GM21529 (cell line): Measurements from ENCODE around the gene EMILIN1.
"Not testable (repeated sequence)": the region's sequence is repeated elsewhere in the genome, so short reads cannot be mapped to it uniquely, and the experiment has no call there.

Experiments used
- ATAC-seq: cut with Tn5 transposase; IDR thresholded peaks from one replicate; pipeline ENCODE4 v1.9.1; 2021; ENCODE audit not compliant: unreplicated experiment

EMILIN1 gene

DNA sequence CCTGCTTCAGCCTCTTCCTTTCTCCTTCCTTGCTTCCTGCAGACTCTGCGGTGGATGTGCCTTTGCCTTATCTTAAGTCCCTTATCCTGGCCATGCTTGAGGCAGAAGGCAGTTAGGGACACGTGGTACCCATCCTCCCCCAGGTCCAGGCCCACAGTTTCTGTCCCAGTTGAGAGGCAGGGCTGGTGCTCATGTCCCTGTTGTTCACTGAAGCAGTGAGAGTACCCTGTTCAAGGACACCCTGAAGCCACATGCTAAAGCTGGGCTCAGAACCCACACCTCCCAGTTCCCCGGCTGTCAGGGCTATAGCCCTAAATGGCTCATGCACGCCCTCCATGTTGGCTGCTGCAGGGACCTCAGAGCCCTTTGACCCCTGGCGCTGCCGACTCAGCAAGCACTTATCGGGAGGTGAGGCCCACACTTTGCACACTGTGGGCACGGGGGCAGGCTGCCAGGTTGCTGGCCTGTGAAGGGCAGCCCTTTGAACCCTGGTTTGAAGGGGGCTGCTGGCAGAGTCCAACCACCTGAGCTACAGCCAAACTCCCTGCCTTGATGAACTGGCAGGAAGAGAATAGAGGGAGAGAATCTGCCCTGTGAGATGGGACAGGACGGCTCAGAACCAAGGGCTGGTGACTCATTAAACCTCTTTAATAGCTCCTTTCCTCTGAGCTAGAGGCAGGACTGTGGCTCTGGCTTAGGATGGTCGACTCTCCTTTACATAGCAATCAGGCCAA is 14.4 kb downstream of the EMILIN1 start:
- ATAC-seq: no peak

DNA sequence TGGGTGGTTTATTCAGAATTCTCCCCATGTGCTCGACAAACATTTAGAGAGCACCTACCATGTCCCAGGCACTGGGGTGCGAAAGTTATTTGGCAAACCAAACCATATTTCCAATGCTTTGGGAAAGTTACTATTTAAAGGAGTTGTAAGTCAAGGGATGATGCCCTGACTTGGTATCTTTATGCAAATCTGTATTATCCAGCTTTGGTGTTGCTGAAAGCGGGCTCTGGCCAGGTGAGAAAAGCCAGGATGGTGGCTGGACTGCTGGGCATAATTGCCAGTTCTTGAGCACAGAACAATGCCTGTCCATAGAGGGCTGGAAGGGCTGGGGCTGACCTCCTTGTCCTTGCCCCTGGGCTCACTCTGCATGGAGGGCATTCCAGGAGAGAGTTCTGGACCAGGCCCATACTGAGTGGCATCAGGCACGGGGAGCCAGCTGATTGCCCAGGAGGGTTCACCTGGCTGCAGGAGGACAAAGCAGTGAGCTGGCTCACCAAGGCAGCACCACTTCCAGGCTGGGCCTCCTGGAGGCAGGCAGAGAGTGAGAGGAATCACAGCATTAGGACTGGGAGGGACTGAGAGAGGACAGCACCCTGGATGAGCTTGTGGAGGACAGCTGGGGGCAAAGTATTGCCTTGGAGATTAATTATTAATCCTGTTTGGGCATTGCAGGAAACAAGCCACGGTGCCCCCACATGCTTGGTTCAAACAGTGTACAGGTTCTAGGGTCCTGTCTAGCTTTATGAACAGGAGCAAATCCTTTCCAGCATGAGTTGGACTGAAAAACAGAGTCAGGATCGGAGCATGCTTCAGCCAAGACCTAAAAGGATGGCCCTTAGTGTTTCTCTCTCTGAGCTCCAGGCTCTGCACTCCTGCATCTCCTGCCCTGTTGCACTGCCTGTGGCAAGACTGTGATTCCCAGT is 15.3 kb downstream of the EMILIN1 start:
- no peak for ATAC-seq

DNA sequence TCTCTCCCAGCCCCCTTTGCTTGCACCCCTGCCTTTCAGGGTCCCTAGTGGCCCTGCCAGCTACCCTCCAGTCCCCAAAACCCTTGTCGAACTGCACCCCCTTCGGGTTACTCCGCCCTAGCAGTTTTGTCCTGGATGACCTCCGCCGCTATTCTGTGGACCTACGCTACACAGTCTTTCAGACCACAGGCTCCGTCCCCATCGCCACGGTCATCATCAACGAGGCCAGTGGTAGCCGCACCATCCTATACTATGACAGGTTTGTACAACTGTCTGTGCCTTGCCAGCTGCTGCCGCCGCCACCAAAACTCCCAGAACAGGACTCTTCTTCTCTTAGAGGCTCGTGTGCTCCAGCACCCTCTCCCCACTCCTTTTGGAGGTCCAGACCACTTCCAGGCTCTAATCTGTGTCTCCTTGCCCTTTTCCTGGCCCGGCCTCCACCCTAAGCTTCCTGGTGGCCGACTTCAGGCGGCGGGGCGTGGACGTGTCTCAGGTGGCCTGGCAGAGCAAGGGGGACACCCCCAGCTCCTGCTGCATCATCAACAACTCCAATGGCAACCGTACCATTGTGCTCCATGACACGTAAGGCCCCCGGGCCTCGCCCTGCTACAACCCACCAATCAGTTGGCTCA is 16.1 kb downstream of the EMILIN1 start:
- no peak for ATAC-seq

DNA sequence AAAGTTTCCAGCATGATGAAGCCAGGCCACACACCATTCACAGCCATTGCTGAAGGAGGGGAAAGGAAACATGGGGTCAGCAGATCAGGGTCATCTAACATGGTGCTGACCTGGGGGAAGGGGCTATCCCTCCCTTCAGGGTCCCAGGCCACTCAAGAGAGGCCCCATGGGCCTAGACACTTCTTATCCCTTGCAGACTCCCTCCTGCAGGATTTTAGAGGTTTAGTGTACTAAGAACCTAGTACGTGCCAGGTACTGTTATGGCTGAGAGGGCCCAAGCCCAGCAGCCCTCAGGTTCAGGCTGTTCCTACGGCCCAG is 17.0 kb downstream of the EMILIN1 start:
- no peak for ATAC-seq

DNA sequence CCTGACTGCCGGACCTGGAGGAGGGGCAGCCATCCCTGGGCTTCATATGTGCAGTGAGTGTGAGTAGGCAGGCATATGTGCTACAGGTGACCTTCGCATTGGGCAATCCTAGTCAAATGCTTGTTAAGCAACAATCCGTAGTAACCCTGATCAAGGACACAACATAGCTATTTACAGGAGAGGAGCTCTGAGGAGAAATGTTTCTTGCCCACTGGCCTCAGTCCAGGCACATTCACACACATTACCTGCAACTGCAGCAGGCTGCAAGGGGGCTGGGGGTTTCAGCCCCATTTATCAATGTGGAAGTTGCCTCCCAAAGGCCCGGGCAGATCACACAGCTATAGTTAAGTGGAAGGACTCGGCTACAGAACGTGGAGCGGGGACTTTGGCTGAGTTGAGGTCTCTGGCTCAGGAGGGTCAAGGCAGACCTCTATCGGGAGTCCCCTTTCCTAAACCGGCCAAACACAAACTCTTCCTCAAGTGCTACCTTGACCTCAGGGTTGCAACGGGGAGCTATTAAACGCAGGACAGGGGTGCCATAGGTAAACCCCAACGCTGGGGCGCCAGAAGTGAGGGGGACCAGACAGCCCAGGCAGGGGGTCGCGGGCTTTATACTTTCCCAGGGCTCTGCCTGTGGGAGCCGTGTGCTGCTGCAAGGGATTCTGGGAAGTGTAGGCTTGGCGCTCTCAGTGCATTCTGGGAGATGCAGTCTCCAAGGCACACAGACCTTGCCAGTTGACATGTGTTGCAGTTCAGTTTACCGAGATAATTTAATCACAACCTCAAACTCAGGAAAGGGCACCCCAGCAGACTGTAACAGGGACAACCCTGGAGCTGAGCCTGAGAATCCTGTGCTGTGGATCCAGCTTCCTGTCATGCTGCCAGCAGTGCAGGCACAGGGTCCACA is 17.6 kb downstream of the EMILIN1 start:
- ATAC-seq: no peak

DNA sequence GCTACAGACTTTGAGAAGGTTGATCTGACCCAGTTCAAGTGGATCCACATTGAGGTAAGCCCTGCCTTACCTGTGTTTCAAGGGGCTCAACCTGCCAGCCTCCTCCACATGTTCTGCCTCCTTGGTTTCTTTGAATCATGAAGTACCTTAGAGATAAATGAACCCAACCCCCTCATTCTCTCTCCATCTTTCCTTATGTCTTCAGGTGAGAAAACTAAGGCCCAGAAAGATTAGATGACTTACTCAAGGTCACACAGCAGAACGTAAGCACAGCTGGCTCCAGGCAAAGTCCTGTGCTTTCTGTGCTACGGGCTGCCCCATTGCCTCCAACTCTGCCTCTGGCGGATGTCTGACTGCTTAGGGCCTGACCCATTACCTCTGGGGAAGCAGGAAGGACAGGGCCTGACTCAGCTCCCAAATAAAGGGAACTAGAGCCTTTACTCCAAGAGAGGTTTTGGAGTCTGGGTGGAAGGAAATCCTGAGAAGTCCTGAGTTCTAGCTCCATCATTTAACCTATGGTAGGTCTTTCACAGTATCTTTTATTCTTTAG is 18.4 kb downstream of the EMILIN1 start:
- no peak for ATAC-seq

DNA sequence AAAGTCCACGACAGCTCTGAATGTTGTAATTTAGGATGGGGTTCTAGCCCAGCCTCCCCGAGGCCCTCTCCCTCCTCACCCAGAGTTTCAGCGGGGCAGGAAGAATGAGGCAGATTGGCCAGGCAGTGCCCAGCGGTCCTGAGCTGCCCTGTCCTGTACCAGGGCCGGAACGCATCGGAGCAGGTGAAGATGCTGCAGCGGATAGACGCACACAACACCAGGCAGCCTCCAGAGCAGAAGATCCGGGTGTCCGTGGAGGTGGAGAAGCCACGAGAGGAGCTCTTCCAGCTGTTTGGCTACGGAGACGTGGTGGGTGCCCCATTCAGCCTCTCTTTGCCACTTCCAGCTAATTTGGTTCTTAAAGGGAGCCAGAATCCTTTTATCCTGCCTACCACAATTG is 18.9 kb downstream of the EMILIN1 start:
- ATAC-seq: no peak

DNA sequence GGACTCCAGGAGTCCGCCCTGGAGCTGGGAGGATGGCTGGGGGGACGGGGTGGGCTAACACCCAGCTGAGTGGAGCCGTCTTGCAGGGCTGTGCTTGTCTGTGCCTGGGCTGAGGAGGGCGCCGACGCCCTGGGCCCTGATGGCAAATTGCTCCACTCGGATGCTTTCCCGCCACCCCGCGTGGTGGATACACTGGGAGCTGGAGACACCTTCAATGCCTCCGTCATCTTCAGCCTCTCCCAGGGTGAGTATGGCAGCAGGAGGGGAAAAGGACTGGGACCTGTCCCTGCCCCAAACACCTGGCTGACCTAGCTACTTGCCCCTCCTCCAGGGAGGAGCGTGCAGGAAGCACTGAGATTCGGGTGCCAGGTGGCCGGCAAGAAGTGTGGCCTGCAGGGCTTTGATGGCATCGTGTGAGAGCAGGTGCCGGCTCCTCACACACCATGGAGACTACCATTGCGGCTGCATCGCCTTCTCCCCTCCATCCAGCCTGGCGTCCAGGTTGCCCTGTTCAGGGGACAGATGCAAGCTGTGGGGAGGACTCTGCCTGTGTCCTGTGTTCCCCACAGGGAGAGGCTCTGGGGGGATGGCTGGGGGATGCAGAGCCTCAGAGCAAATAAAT is 21.0 kb downstream of the EMILIN1 start:
- ATAC-seq: no peak

DNA sequence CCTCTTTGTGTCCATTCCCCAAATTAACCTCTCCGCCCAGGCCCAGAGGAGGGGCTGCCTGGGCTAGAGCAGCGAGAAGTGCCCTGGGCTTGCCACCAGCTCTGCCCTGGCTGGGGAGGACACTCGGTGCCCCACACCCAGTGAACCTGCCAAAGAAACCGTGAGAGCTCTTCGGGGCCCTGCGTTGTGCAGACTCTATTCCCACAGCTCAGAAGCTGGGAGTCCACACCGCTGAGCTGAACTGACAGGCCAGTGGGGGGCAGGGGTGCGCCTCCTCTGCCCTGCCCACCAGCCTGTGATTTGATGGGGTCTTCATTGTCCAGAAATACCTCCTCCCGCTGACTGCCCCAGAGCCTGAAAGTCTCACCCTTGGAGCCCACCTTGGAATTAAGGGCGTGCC is 21.6 kb downstream of the EMILIN1 start:
- no peak for ATAC-seq

DNA sequence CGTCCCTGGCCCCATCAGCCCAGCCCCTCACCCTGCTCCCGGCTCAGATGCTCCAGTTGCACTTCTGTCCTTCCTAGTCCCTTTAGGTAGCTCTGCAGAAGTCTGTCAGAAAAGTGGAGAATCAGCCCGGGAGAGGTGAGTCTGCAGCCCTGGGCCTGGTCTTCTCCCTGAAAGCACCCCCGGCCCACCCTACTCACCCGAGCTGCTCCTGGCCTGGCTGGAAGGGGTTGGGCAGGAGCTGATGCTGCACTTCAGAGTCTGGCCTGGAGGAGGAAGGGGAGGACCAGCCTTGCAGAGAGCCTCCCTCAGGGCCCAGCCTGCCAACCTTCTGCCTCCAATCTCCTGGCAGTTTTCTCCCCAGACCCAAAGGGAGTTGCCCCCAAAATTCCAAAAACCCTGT is 23.9 kb downstream of the EMILIN1 start:
- no peak for ATAC-seq

DNA sequence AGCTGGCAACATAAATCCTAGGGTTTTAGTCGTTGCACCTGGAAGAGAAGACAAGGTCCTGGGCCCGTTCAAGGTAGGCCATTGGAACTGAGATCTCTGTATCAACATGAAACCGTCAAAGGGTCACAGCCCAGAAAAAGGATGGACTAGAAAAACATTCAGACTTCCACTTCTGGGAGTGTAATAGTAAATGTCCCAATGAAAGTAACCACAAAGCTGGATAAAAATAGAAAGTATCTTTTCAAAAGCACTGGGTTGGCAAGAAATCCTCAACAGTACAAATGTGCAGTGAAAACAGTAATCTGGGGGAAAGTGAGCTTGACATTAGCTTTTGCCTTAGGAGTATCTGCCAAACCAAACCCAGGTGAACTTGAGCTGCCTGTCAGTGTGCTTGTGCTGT is 27.6 kb downstream of the EMILIN1 start:
- ATAC-seq: no peak

DNA sequence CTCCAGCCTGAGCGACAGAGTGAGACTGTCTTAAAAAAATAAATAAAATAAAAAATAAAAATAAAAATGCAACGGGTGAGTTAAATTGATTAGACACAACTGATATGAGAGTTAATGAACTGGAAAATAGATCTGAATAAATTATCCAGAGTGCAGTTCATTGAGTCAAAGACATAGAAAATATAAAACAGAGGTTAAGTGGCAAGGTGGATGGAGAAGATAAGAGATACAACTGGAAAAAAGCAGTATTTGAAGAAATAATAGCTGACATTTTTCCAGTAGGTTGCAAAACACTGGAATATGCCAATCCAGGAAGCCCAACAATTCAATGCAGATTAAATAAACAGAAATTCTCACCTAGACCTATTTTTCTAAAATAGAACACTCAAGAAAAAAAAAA is 29.8 kb downstream of the EMILIN1 start:
- ATAC-seq: no peak

DNA sequence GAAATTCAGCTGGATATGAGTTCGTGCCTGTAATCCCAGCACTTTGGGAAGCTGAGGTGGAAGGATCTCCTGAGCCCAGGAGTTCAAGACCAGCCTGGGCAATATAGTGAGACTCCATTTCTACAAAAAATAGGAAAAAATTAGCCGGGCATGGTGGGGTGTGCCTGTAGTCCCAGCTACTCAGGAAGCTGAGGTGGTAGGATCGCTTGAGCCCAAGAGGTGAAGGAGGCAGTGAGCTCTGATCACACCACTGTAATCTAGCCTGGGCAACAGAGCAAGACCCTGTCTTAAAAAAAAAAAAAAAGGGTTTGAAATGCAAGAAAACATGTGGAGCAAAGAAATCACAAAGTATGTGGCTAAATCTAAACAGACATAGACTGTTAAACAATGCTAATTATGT is 30.7 kb downstream of the EMILIN1 start:
- no peak for ATAC-seq

DNA sequence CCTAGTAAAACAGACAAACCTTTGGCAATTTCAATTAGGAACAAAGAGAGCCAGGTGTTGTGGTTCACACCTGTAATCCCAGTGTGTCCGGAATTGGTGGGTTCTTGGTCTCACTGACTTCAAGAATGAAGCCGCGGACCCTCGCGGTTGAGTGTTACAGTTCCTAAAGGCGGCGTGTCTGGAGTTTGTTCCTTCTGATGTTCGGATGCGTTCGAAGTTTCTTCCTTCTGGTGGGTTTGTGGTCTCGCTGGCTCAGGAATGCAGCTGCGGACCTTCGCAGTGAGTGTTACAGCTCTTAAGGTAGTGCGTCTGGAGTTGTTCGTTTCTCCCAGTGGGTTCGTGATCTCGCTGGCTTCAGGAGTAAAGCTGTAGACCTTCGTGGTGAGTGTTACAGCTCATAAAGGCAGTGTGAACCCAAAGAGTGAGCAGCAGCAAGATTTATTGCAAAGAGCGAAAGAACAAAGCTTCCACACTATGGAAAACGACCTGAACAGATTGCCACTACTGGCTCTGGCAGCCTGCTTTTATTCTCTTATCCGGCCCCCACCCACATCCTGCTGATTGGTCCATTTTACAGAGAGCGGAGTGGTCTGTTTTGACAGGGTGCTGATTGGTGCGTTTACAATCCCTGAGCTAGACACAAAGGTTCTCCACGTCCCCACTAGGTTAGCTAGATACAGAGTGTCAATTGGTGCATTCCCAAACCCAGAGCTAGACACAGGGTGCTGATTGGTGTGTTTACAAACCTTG is 32.4 kb downstream of the EMILIN1 start:
- ATAC-seq: not testable (repeated sequence)

DNA sequence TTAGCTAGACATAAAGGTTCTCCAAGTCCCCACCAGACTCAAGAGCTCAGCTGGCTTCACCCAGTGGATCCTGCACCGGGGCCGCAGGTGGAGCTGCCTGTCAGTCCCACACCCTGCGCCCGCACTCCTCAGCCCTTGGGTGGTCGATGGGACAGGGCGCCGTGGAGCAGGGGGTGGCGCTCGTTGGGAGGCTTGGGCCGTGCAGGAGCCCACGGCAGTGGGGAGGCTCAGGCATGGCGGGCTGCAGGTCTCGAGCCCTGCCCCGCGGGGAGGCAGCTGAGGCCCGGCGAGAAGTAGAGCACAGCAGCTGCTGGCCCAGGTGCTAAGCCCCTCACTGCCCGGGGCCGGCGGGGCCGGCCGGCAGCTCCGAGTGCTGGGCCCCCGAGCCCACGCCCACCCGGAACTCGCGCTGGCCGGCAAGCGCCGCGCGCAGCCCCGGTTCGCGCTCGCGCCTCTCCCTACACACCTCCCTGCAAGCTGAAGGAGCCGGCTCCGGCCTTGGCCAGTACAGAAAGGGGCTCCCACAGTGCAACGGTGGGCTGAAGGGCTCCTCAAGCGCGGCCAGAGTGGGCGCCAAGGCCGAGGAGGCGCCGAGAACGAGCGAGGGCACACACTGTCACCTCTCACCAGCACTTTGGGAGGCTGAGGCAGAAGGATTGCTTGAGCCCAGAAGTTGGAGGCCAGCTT is 33.1 kb downstream of the EMILIN1 start:
- ATAC-seq: not testable (repeated sequence)

DNA sequence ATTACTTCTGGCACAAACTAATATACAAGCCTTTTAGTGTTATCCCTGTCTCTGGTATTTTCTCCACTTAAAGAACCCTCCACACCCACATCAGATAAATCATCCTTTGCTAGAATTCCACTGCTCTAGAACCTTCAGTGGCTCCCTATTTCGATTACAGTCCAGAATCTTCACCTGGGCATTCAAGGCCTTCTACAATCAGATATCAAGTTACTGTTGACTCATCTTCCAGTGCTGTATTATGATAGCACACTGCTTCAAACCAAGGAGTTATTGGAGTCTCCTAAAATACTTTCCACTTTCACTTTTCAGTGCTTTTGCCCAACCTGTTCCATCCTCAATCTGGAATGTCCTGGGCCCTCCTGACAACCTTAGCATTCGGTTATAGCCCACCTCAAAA is 37.1 kb downstream of the EMILIN1 start:
- ATAC-seq: no peak

DNA sequence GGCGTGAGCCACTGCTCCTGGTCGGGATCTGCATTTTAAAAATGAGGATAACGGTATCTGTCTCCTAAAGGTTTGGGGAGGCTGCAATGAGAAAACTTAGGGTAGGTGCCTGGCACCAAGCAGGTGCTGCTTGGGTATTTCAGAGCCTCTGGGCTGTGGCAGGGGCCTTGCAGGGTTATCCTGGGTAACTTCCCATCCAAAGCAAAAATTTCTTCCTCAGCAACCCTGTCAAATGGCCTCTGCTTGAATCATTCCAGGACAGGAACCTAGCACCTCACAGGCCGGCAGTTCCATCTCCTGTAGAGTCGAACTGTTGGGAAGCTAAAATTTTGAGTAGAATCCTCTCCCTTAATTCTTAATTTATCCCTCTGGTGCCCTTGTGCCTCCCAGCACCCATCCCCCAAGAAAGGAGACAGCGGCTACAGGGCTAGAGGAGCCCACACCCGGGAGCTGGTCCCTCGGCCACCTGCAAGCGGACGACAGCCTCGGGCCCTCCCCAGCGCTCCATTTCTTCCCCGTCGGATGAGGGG is 39.6 kb downstream of the EMILIN1 start:
- no peak for ATAC-seq

DNA sequence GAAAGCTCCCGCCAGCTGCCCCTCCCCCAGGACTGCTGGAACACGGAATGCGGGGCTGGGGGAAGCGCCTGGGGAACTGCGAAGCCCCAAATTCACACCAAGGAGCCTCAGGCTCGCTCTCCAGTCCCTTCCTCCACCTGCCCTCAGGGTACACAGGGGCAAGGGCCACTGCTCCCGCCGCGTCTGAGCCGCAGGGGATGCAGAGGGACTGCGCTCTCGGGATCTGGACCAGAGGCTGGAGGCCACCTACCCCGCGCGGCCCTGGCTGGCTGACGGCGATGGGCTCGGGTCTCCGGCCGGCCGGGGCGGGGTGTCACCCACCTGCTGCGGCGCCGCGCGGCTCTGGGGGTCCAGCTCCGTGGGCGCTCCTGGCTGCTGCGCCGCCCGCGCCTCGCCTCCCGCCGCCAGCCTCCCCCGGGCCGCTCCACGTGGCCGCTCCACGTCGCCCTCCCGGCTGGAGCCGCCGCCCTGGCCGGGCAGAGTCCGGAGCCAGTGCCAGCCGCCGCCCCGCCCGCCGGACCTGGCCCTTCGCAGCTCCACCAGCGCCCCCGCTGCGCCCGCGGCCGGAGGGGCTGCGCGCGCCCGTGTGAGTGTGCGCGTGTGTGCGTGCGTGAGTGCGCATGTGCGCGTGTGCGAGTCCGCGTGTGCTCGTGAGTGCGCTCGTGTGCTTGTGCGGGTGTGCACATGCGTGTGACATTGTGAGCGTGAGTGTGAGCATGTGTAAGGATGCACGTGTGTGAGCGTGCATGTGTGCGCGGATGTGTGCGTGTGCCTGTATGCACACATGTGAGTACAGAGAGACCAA is 40.3 kb downstream of the EMILIN1 start, which contains the start of gene CGREF1:
CGREF1 (minus strand) TSS at position 604 of the 805 bp plus-strand sequence. CDS start 14,762 bp downstream, outside the sequence.
- no peak for ATAC-seq
